ENCODE results near the gene CINP. TPM values are rescaled to one million over a fixed set of nuclear protein-coding genes. Genes with fewer than 3 reads are reported as not detected.

The CINP gene
- total and polyA plus RNA-seq, 7 donors = 12.5 to 46.2 (median 21.5) TPM

DNA sequence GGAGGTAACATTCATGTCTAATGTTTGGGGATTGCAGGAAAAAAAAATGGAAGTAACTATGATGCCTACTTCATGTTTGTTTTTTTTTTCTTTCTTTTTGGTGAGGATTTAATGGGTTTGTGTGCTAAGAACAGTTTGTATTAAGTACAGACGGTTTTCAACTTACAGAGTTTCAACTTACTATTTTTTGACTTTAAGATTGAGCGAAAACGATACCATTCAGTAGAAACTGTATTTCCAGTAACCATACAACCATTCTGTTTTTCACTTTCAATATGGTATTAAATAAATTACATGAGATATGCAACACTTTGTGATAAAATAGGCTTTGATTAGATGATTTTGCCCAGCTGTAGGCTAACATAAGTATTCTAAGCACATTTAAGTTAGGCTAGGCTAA lies 10.4 kb upstream of the CINP start:
- Histone ChIP-seq H3K27me3 (no peaks in the 10 kb centered on the region), H3K4me3 (no peak overlapping the region), H3K4me1 (peaks cover 0 to 4% (median 0%) of the 10 kb centered on the region in 4 donors), H3K9me3 (no peaks in the 10 kb centered on the region), H3K27ac (no peak overlapping the region), H3K36me3 (peaks cover 0 to 15% (median 1%) of the 10 kb centered on the region in 4 donors)
- 85 to 90% methylated on average over 3 of the region's 3 CpGs for WGBS, 2 donors
- DNase-seq = no peak
- intact Hi-C loops (cut with DNase I) = no loop called here
- TF ChIP-seq, protein P1, sequence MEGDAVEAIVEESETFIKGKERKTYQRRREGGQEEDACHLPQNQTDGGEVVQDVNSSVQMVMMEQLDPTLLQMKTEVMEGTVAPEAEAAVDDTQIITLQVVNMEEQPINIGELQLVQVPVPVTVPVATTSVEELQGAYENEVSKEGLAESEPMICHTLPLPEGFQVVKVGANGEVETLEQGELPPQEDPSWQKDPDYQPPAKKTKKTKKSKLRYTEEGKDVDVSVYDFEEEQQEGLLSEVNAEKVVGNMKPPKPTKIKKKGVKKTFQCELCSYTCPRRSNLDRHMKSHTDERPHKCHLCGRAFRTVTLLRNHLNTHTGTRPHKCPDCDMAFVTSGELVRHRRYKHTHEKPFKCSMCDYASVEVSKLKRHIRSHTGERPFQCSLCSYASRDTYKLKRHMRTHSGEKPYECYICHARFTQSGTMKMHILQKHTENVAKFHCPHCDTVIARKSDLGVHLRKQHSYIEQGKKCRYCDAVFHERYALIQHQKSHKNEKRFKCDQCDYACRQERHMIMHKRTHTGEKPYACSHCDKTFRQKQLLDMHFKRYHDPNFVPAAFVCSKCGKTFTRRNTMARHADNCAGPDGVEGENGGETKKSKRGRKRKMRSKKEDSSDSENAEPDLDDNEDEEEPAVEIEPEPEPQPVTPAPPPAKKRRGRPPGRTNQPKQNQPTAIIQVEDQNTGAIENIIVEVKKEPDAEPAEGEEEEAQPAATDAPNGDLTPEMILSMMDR (IDR thresholded peaks at IDR 0.05) = no peak
- TF ChIP-seq POLR2AphosphoS5 (IDR thresholded peaks at IDR 0.05) (no peak), EP300 (IDR thresholded peaks at IDR 0.05) (no peak), POLR2A (IDR thresholded peaks at IDR 0.05) (no peak)

DNA sequence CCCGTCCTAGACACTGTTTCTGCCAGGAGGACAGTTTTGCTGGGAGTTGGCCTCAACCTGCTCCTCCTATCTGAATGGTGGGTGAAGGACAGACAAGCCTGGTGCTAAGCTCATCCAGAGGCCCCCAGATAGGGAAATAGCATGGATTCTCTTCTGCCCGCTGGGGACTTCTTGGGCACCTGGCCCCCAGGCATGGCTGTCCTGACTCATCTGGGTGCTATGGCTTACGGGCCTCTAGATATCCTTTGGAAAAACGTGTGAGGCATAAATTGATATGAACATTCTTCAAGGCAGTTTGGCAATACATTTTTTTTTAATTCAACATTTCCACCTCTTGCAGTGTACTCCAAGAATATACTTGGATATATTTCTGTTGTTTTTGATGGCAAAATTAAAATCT lies 8.7 kb upstream of the CINP start:
- Histone ChIP-seq H3K27me3 (no peaks in the 10 kb centered on the region), H3K36me3 (no peaks in the 10 kb centered on the region), H3K4me1 (peaks cover 0 to 6% (median 0%) of the 10 kb centered on the region in 4 donors), H3K4me3 (no peak overlapping the region), H3K9me3 (no peaks in the 10 kb centered on the region), H3K27ac (no peak overlapping the region)
- TF ChIP-seq POLR2A (IDR thresholded peaks at IDR 0.05) (no peak), POLR2AphosphoS5 (IDR thresholded peaks at IDR 0.05) (no peak), EP300 (IDR thresholded peaks at IDR 0.05) (no peak)
- TF ChIP-seq, protein P1 (IDR thresholded peaks at IDR 0.05) = no peak
- no peak for DNase-seq
- WGBS, 2 donors = 93% methylated on average over 4 of the region's 4 CpGs
- intact Hi-C loops (cut with DNase I) = no loop called here

DNA sequence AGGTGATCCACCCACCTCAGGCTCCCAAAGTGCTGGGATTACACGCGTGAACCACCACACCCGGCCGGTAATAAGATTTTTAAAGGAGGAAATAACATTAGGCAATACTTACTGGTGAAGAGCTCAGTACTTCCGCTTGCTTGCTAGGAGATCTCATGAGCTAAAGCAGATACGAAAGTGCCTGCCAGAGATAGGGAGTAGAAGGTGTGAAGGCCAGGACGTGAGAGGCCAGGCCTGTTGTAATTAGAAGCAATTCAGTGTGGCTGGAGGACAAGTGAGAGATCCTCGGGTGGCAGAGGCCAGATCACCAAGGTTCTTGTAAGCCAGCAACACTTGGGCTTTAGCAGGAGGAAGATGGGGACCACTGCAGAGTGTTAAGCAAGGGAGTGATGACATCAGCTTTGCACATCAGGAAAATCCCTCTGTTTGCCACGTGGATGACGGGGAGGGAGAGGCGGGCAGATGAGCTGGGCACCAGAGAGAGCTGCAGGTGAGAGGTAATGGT lies 7.7 kb upstream of the CINP start:
- no peaks in the 10 kb centered on the region for H3K27me3 ChIP-seq
- WGBS, 2 donors = 78 to 80% methylated on average over 11 of the region's 11 CpGs
- H3K27ac ChIP-seq = no peak overlapping the region

DNA sequence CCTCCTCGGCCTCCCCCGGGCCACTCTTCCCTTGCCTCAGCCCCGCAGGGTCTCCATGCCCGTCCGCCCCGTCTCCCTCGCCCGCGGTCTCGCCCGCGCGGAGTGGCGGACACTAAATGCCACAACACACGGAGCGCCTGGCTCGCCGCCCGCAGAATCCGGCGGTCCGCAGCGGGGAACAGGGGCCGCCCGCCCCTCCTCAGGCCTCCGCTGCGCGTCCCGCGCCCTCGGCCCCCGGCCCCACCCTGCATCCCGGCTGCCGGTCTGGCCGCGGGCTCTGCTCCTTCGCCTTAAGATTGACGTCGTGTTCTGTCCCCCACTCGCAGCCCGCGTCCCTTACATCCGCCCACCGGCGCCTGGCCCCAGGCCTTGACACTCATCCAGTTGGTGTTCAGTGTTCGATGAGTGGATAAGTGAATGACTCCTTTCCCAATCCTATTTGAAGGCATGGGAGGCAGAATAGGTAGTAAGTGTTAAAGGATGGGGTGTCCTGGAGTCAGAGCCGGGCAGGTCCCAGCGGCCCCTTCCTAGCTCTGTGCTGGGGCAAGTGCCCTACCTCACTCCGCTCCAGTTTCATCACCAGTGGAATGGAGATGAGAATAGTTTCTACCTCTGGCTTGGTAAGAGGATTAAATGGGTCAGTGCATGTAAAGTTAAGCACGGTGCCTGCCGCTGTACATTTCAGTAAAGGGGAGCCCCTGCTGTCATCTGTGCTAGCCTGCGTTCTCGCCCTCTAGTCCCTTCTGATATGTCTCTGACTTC lies 673 bp upstream of the CINP start:
- peak; percentile 74 for DNase-seq

More for the DNA sequence above, 7.7 kb upstream of the CINP start:
- intact Hi-C loops (cut with DNase I) = no loop called here
- TF ChIP-seq POLR2A (IDR thresholded peaks at IDR 0.05) = no peak
- TF ChIP-seq, protein P1 (IDR thresholded peaks at IDR 0.05) = no peak
- no peak for TF ChIP-seq EP300 (IDR thresholded peaks at IDR 0.05)
- TF ChIP-seq POLR2AphosphoS5 (IDR thresholded peaks at IDR 0.05) = no peak
- Histone ChIP-seq H3K9me3 (no peaks in the 10 kb centered on the region), H3K4me3 (no peak overlapping the region), H3K36me3 (no peaks in the 10 kb centered on the region), H3K4me1 (peaks cover 0 to 10% (median 0%) of the 10 kb centered on the region in 4 donors)
- no peak for DNase-seq

More for the DNA sequence above, 673 bp upstream of the CINP start:
- Histone ChIP-seq H3K36me3 (peaks cover 0 to 14% (median 0%) of the 10 kb centered on the region in 4 donors), H3K27ac (peak overlapping the region; percentile 89 to 99 (median 96)), H3K4me1 (peaks cover 0 to 37% (median 25%) of the 10 kb centered on the region in 4 donors), H3K4me3 (peak overlapping the region; percentile 68 to 93 (median 88)), H3K27me3 (no peaks in the 10 kb centered on the region), H3K9me3 (no peaks in the 10 kb centered on the region)
- TF ChIP-seq, protein P1 (IDR thresholded peaks at IDR 0.05) = no peak
- TF ChIP-seq POLR2A (IDR thresholded peaks at IDR 0.05) = no peak
- WGBS, 2 donors = 2 to 4% methylated on average over 53 of the region's 53 CpGs
- intact Hi-C loops (cut with DNase I) = loop anchor here (2.0 to 5.0 kb wide), 3 partner anchors 45 to 149 kb away; no protein-coding TSS in a partner anchor
